NCI-H2227 (cell line): ENCODE data around the gene ZDHHC19.
"Not testable (repeated sequence)": the region's sequence is repeated elsewhere in the genome, so short reads cannot be mapped to it uniquely, and the experiment has no call there.

Experiments used
- DNase-seq: peaks from one replicate; lab custom pipeline; 2025; ENCODE audit not compliant: unreplicated experiment; lab: John Stamatoyannopoulos, UW

Gene ZDHHC19

DNA sequence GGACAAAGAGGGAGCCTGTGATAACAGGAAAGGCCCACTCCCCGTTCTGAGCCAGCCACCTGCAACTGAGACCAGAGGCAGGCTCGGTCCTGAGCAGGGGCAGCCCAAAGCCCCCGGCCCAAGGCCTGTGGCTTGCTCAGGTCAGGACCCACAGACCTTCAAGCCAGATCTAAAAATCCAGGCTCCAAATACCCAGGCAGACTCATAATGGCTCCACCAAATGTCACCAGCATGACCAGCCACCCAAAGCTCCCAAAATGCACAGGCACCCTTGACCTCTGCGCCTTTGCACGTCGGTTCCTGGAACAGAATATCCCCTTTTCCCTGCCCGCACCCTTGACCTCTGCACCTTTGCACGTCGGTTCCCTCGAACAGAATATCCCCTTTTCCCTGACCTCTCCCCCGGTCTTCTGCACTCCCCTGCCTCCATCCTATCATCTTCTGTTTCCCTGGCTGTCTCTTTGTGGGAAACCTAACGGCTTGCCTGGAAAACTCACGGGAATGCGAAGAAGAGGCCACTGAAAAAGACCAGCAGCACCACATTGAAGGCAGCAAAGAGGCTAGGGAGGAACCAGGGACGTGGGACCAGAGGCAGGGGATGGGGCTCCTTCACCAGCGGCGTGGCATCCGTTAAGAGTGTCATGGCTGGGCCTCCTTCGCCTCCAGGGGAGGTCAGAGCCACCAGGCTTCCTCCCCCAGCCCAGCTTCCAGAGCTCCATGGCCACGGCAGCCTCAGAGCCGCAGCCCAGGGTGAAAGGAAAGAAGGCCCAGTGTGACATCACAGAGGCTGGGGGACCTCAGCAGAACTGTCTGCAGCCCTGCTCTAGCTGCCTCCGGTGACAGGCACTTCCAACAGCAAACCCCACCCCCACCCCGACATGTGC is at the start of gene ZDHHC19:
Gene ZDHHC19, minus strand, starts transcription at position 728 of the 884 bp plus-strand sequence. Its CDS starts 85 bp downstream, at position 643.
- DNase-seq: no peak

GRCh38 chr3:196260784-196261183 is 49.6 kb upstream of the ZDHHC19 start:
- no peak for DNase-seq

GRCh38 chr3:196255776-196256175 is 44.6 kb upstream of the ZDHHC19 start:
- no peak for DNase-seq

- no peak for DNase-seq
Observed at GRCh38 chr3:196254376-196255283, 43.4 kb upstream of the ZDHHC19 start.

- no peak for DNase-seq
Observed at GRCh38 chr3:196251918-196252317, 40.7 kb upstream of the ZDHHC19 start.

DNA sequence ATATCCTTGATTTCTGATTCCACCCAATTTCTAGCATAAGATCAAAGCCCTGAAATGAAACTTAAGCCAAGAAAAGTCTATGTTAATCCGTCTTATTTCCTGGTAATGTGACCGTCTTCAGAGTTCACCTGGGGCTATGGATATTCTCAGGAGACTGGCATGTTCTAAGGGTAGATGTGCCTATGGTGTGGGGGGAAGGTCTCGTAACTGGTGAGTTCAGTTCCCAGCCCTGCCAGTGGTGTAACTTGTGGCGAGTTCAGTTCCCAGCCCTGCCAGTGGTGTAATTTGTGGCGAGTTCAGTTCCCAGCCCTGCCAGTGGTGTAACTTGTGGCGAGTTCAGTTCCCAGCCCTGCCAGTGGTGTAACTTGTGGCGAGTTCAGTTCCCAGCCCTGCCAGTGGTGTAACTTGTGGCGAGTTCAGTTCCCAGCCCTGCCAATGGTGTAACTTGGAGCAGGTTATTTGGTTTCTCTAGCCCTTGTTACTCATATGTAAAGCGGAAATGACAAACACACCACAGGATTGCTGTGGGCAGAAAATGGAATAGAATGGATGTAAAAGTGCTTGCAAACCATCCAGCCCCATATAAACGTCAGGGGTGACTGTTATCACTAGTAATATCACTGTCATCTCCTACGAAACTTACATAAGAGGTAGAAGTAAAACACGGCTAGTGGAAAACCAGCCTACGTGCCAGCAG is 35.6 kb upstream of the ZDHHC19 start:
- no peak for DNase-seq

DNA sequence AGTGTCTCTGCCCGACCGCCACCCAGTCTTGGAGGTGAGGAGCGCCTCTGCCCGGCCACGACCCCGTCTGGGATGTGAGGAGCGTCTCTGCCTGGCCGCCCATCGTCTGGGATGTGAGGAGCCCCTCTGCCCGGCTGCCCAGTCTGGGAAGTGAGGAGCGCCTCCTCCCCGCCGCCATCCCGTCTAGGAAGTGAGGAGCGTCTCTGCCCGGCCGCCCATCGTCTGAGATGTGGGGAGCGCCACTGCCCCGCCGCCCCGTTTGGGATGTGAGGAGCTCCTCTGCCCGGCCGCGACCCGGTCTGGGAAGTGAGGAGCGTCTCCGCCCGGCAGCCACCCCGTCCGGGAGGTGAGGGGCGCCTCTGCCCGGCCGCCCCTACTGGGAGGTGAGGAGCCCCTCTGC is 33.0 kb upstream of the ZDHHC19 start:
- DNase-seq: not testable (repeated sequence)

GRCh38 chr3:196241704-196242103 is 30.5 kb upstream of the ZDHHC19 start:
- no peak for DNase-seq

GRCh38 chr3:196240424-196240823 is 29.2 kb upstream of the ZDHHC19 start:
- no peak for DNase-seq

DNA sequence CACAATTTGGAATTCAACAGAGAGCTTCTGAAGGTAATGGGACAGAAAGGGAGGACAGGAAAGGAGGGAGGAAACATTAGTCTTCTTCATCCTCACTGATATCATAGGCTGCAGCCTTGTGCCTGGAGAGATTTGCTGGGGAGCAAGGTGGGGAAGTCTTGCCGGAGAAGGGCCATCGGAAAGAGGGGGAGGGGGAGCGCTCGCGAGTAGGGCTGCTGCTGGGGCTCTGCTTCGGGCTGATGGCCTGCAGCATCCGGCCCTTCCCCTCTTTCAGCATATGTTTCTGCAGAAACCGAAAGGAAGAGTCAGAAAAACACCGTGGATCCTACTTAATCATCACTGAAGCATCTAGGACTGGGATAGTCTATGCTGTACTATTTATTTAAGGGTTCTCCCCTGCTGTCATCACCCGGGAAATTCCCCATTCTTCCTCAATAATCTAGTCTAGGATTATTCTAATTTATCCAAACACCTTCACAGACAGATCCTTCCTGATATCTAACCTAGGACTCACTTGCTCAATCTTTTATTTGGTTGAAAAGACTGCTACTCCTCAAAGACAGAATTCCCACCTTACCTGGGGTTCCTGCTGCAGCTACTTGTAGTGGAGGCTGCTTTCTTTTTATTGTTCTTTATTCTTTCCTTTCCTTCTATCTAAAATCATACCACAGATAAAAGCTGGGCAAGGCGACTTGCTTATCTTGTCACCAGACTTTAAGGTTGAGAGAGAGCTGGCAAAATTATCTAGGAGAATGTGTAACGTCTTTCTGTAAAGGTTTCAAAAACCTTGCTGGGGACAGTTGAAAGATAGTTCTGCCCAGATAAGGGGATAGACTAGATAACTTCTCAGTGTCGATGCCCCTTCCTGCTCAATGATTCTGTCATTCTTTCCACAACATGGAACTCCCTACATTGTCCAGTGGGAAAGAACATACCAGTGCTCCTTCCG is 27.7 kb upstream of the ZDHHC19 start:
- DNase-seq: no peak

- no peak for DNase-seq
Observed at GRCh38 chr3:196237203-196237602, 26.0 kb upstream of the ZDHHC19 start.

DNA sequence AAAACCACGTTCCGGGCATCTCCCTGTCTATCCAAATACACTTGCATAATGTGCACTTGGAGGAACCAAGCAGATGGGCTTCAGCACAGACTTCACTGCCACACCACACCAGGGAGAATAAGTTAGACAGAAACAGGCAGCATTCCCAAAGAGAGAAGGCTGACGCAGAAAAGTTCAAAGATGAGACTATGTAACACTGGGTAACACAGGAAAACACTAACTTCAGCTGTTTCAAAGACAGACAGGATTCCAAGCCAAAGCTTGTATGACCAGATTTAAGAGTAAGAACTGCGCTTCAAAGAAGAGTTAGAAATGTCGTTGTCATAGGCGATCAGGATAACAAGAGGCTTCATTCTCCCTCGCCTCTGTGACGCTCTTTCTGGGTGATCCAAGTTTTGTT is 25.0 kb upstream of the ZDHHC19 start:
- DNase-seq: no peak

GRCh38 chr3:196235452-196236122 is 24.4 kb upstream of the ZDHHC19 start:
- no peak for DNase-seq

DNA sequence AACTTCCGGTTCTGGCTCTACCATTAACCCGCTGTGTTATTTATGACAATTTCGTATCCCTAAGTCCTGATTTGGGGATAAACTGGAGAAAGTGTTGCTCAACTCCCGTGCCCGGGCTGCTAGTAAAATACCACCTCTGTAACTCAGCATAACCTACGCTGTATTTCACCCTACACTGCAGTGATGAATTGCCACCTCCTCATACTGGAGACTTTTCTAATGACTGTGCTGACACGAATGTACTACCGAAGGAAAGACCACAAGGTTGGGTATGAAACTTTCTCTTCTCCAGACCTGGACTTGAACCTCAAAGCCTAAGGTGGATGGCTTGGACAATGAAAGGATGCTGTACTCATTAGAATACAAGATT is 21.7 kb upstream of the ZDHHC19 start:
- DNase-seq: no peak

- DNase-seq: no peak
Observed at GRCh38 chr3:196232154-196232881, 21.1 kb upstream of the ZDHHC19 start.

GRCh38 chr3:196227629-196228493 is 16.7 kb upstream of the ZDHHC19 start:
- no peak for DNase-seq

- no peak for DNase-seq
Observed at GRCh38 chr3:196227121-196227561, 15.9 kb upstream of the ZDHHC19 start.
